Caco-2 (cell line): Measurements from ENCODE around the gene OCLN. TPM values are rescaled to one million over a fixed set of nuclear protein-coding genes. Genes with fewer than 3 reads are reported as not detected.
"Not testable (repeated sequence)": the region's sequence is repeated elsewhere in the genome, so short reads cannot be mapped to it uniquely, and the experiment has no call there.

Source experiments
- BruUV-seq: library from RNA; stranded (reverse); fragments of 400-500 nt; replicated peaks from 2 replicates; lab custom pipeline; 2021; lab: Mats Ljungman, UMichigan
- CTCF ChIA-PET: fragments of 300-600 bp; sonication (Branson Sonifier 250); formaldehyde crosslinking; loops from one replicate; lab custom pipeline; 2022; ENCODE audit warnings: antibody characterized with exemption; lab: Charles Lee
- POLR2A ChIA-PET: fragments of 300-600 bp; sonication (Branson Sonifier 250); formaldehyde crosslinking; loops from one replicate; lab custom pipeline; 2022; ENCODE audit warnings: antibody characterized with exemption; lab: Charles Lee
- DNase-seq, 2 experiments: peaks; one replicate each; pipeline versions ENCODE4 v3.0.0 to v3.0.0-alpha.2; 2020 to 2022
- H3K27me3 ChIP-seq: replicated peaks from 2 replicates; pipeline ENCODE4 v1.6.0; 2011; ENCODE audit warnings: low read length; ENCODE audit not compliant: control insufficient read depth, insufficient read depth
- H3K36me3 ChIP-seq: 2 replicates; pipeline ENCODE4 v1.5.1; 2011; ENCODE audit warnings: low read length; ENCODE audit not compliant: control insufficient read depth, insufficient read depth
- H3K4me1 ChIP-seq: fragments of 250-450 bp; sonication (Bioruptor Pico); 2 replicates; pipeline ENCODE4 v1.5.1; 2020; ENCODE audit warnings: mild to moderate bottlenecking
- H3K4me3 ChIP-seq: 2 replicates; pipeline ENCODE4 v1.5.1; 2011; ENCODE audit warnings: low read depth, mild to moderate bottlenecking, control low read depth, low read length
- H3K9me3 ChIP-seq: fragments of 250-450 bp; sonication (Bioruptor Pico); 2 replicates; pipeline ENCODE4 v1.5.1; 2020; ENCODE audit warnings: mild to moderate bottlenecking, moderate library complexity
- H3K27ac Mint-ChIP-seq: one replicate; pipeline ENCODE4 v1.8.0; 2022; ENCODE audit warnings: mixed read lengths; ENCODE audit not compliant: unreplicated experiment
- H3K27me3 Mint-ChIP-seq: one replicate; pipeline ENCODE4 v1.8.0; 2022; ENCODE audit warnings: mixed read lengths; ENCODE audit not compliant: insufficient read depth, unreplicated experiment
- H3K36me3 Mint-ChIP-seq: one replicate; pipeline ENCODE4 v1.8.0; 2022; ENCODE audit warnings: mild to moderate bottlenecking, mixed read lengths; ENCODE audit not compliant: insufficient read depth, unreplicated experiment
- H3K4me1 Mint-ChIP-seq: one replicate; pipeline ENCODE4 v1.8.0; 2022; ENCODE audit warnings: low read depth, mixed read lengths; ENCODE audit not compliant: unreplicated experiment
- H3K4me3 Mint-ChIP-seq: one replicate; pipeline ENCODE4 v1.8.0; 2022; ENCODE audit warnings: mild to moderate bottlenecking, moderate library complexity, mixed read lengths; ENCODE audit not compliant: unreplicated experiment
- H3K9me3 Mint-ChIP-seq: one replicate; pipeline ENCODE4 v1.8.0; 2022; ENCODE audit warnings: mixed read lengths; ENCODE audit not compliant: unreplicated experiment
- intact Hi-C: fragments of 100-400 bp; cut with micrococcal nuclease; formaldehyde crosslinking; loops from one replicate; pipeline ENCODE4 v1.10.0; 2022; ENCODE audit not compliant: unreplicated experiment
- total RNA-seq: library from RNA; stranded (reverse); gene quantifications from 2 replicates; pipeline ENCODE4 v1.2.3, GENCODE V29; 2022

Gene OCLN
- total RNA-seq, 1 experiment from 2014 or later: 174 TPM

- intact Hi-C loops, CTCF ChIA-PET, BruUV-seq: not testable (repeated sequence)
These were observed 90.8 kb downstream of the OCLN start for GRCh38 chr5:69583356-69583755.

DNA sequence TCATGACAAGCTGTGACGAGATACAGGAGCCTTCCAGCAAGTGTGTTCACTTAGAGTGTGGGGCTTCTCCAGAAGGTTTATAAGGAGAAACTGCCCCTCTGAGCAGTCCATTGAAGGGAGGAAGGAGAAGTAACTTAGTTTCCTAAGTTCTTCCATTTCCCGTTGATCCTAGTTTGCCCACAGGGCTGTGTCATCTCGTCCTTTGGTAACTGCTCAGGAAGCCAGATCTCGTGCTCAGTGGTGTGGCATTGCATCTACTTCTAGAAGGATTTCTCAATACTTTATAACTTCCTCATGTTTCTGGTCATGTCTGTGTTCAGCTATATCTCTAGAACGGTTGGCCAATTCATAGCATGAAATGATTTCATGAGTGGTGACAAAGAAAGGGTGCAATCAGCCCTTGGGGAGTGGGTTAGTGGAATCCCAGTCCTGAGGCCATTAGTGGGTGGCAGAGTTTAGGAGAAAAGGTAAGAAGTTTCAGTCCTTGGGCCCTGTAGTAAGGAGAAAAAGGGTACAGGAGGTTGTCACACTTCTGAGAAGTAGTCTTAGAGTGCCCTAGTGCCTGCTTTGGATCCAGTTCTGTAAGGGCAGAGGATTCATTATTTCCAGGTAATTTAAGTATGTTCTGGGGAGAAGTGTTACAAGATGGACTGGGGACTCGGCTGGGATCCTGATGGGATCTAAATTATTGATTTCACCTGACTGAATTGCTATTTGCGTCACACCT, 103.7 kb downstream of the OCLN start:
- H3K9me3 Mint-ChIP-seq, H3K4me1 Mint-ChIP-seq, H3K27me3 Mint-ChIP-seq, CTCF ChIA-PET, BruUV-seq, H3K4me1 ChIP-seq, H3K36me3 ChIP-seq, H3K4me3 Mint-ChIP-seq, POLR2A ChIA-PET, H3K27ac Mint-ChIP-seq, H3K4me3 ChIP-seq, H3K27me3 ChIP-seq, H3K9me3 ChIP-seq, H3K36me3 Mint-ChIP-seq, intact Hi-C loops, DNase-seq: not testable (repeated sequence)

More at GRCh38 chr5:69583356-69583755, 90.8 kb downstream of the OCLN start:
- POLR2A ChIA-PET, H3K36me3 ChIP-seq, H3K4me3 ChIP-seq, H3K27ac Mint-ChIP-seq, H3K36me3 Mint-ChIP-seq, DNase-seq, H3K27me3 Mint-ChIP-seq, H3K4me3 Mint-ChIP-seq, H3K9me3 Mint-ChIP-seq, H3K27me3 ChIP-seq, H3K4me1 ChIP-seq, H3K4me1 Mint-ChIP-seq, H3K9me3 ChIP-seq: not testable (repeated sequence)

GRCh38 chr5:69601947-69602346, 109.4 kb downstream of the OCLN start:
- BruUV-seq, CTCF ChIA-PET, H3K36me3 ChIP-seq, H3K9me3 Mint-ChIP-seq, H3K9me3 ChIP-seq, intact Hi-C loops, H3K27me3 Mint-ChIP-seq, H3K4me1 ChIP-seq, H3K36me3 Mint-ChIP-seq, H3K4me3 ChIP-seq, H3K4me3 Mint-ChIP-seq, H3K27ac Mint-ChIP-seq, POLR2A ChIA-PET, H3K27me3 ChIP-seq, DNase-seq, H3K4me1 Mint-ChIP-seq: not testable (repeated sequence)

DNA sequence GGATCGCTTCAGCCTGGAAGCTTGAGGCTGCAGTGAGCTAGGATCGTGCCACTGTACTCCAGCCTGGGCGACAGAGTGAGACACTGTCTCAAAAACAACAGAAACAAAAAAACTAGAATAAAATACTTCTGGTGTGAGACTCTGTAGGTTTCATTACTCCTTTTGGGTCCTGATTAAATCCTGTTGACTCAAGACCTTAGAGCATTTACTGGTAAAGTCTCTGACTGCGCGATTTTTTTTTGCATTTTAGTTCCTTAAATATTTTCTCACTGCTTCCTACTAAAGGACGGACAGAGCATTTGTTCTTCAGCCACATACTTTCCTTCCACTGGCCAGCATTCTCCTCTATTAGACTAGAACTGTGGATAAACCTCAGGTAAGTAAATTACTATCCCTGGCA, 114.2 kb downstream of the OCLN start:
- H3K27me3 ChIP-seq, H3K9me3 Mint-ChIP-seq, CTCF ChIA-PET, H3K36me3 Mint-ChIP-seq, H3K4me1 Mint-ChIP-seq, intact Hi-C loops, H3K27me3 Mint-ChIP-seq, H3K4me3 Mint-ChIP-seq, H3K4me1 ChIP-seq, POLR2A ChIA-PET, H3K27ac Mint-ChIP-seq, BruUV-seq, H3K9me3 ChIP-seq, DNase-seq, H3K4me3 ChIP-seq, H3K36me3 ChIP-seq: not testable (repeated sequence)

Other genes with a start within 250 kb of the OCLN start
- gene CCDC125, start 160.0 kb upstream of the OCLN start, total RNA-seq: 20.8 and 22.4 TPM in 2 replicates
- gene AK6, start 123.3 kb upstream of the OCLN start, total RNA-seq: 66.8 and 75.1 TPM in 2 replicates
- 92.5 and 101 TPM in 2 replicates for gene TAF9, start 123.3 kb upstream of the OCLN start, total RNA-seq
- gene RAD17, start 123.0 kb upstream of the OCLN start, total RNA-seq: 33.8 and 36.0 TPM in 2 replicates
- 47.2 and 50.3 TPM in 2 replicates for gene MARVELD2, start 77.7 kb upstream of the OCLN start, total RNA-seq
- gene GTF2H2C, start 67.4 kb downstream of the OCLN start, total RNA-seq: 44.8 and 52.9 TPM in 2 replicates